Naive B cell (primary cell): Measurements from ENCODE around the gene BBS9. TPM values are rescaled to one million over a fixed set of nuclear protein-coding genes. Genes with fewer than 3 reads are reported as not detected.

Experiments used
- ATAC-seq, 2 donors: fragments of 150-1000 bp; cut with Tn5 transposase; 2 replicates each; pipeline ENCODE4 v1.10.0; 2021; ENCODE audit warnings: low read depth in 2 of 2, mild to moderate bottlenecking in 2 of 2, moderate library complexity in 2 of 2
- DNase-seq: peaks from one replicate; pipeline ENCODE4 v3.0.0; 2022
- H3K27ac Mint-ChIP-seq, 6 donors: one replicate each; pipeline ENCODE4 v1.8.0; 2020 to 2022; ENCODE audit warnings: mild to moderate bottlenecking in 6 of 6, mixed read lengths in 6 of 6, moderate library complexity in 5 of 6, inconsistent platforms in 2 of 6
- H3K27me3 Mint-ChIP-seq, 3 donors: one replicate each; pipeline ENCODE4 v1.8.0; 2021 to 2022; ENCODE audit warnings: mixed read lengths in 3 of 3, mild to moderate bottlenecking in 1 of 3
- H3K36me3 Mint-ChIP-seq, 2 donors: one replicate each; pipeline ENCODE4 v1.8.0; 2020 to 2022; ENCODE audit warnings: mixed read lengths in 2 of 2, inconsistent platforms in 1 of 2, mild to moderate bottlenecking in 1 of 2
- H3K4me1 Mint-ChIP-seq, 3 donors: one replicate each; pipeline ENCODE4 v1.8.0; 2020 to 2022; ENCODE audit warnings: mixed read lengths in 3 of 3, inconsistent platforms in 1 of 3, mild to moderate bottlenecking in 1 of 3, moderate library complexity in 1 of 3
- H3K4me3 Mint-ChIP-seq, 8 donors: one replicate each; pipeline ENCODE4 v1.8.0; 2020 to 2022; ENCODE audit warnings: mild to moderate bottlenecking in 8 of 8, mixed read lengths in 8 of 8, moderate library complexity in 8 of 8, inconsistent platforms in 2 of 8
- H3K9me3 Mint-ChIP-seq, 7 donors: one replicate each; pipeline ENCODE4 v1.8.0; 2020 to 2022; ENCODE audit warnings: mixed read lengths in 7 of 7, mild to moderate bottlenecking in 5 of 7, inconsistent platforms in 2 of 7, moderate library complexity in 1 of 7
- polyA plus RNA-seq, 6 donors: library from polyadenylated mRNA; unstranded; fragments of 300-500 nt; fragmentation: Illumina TruSeq; gene quantifications; one replicate each; pipeline ENCODE4 v1.2.3, GENCODE V29; 2021; ENCODE audit warnings: low read depth in 6 of 6

BBS9 gene
- polyA plus RNA-seq, 6 donors from 2014 or later: 10.9 to 17.0 (median 13.0) TPM

GRCh38 chr7:33558549-33559323 is 429.4 kb downstream of the BBS9 start:
- no peak for DNase-seq
- Mint-ChIP-seq H3K27me3 (no peaks in the 10 kb centered on the region), H3K9me3 (no peaks in the 10 kb centered on the region), H3K4me3 (no peak overlapping the region), H3K36me3 (peaks cover 0 to 7% of the 10 kb centered on the region in 2 donors), H3K4me1 (no peaks in the 10 kb centered on the region), H3K27ac (no peak overlapping the region)
- ATAC-seq: no peak

- Mint-ChIP-seq H3K4me1 (no peaks in the 10 kb centered on the region), H3K27me3 (no peaks in the 10 kb centered on the region), H3K4me3 (no peak overlapping the region), H3K27ac (no peak overlapping the region), H3K36me3 (peaks cover 0 to 7% of the 10 kb centered on the region in 2 donors), H3K9me3 (no peaks in the 10 kb centered on the region)
- DNase-seq: no peak
- ATAC-seq: no peak
These were observed 430.0 kb downstream of the BBS9 start for GRCh38 chr7:33559324-33559710.

GRCh38 chr7:33562996-33563395 is 433.6 kb downstream of the BBS9 start:
- Mint-ChIP-seq H3K36me3 (peaks cover 0 to 8% of the 10 kb centered on the region in 2 donors), H3K9me3 (no peaks in the 10 kb centered on the region), H3K4me1 (no peaks in the 10 kb centered on the region), H3K27ac (peak overlapping the region in 1 of 6 donors; percentile 2), H3K27me3 (no peaks in the 10 kb centered on the region), H3K4me3 (no peak overlapping the region)
- ATAC-seq (no peak), DNase-seq (no peak)

- Mint-ChIP-seq H3K36me3 (peaks cover 0 to 9% of the 10 kb centered on the region in 2 donors), H3K27ac (no peak overlapping the region), H3K4me3 (no peak overlapping the region), H3K27me3 (no peaks in the 10 kb centered on the region), H3K9me3 (peaks cover 0 to 3% (median 0%) of the 10 kb centered on the region in 7 donors), H3K4me1 (no peaks in the 10 kb centered on the region)
- no peak for ATAC-seq
- DNase-seq: no peak
These were observed 434.3 kb downstream of the BBS9 start for GRCh38 chr7:33563651-33564050.

- DNase-seq (no peak), ATAC-seq (no peak)
- no peak overlapping the region for H3K4me3 Mint-ChIP-seq
- H3K9me3 Mint-ChIP-seq: peaks cover 0 to 22% (median 7%) of the 10 kb centered on the region in 7 donors
- no peaks in the 10 kb centered on the region for H3K27me3 Mint-ChIP-seq
- peaks cover 9 to 12% of the 10 kb centered on the region in 2 donors for H3K36me3 Mint-ChIP-seq
- H3K4me1 Mint-ChIP-seq: no peaks in the 10 kb centered on the region
- H3K27ac Mint-ChIP-seq: no peak overlapping the region
These were observed 448.8 kb downstream of the BBS9 start for GRCh38 chr7:33578166-33578565.

- Mint-ChIP-seq H3K27ac (peak overlapping the region in 1 of 6 donors; percentile 50), H3K4me1 (no peaks in the 10 kb centered on the region), H3K27me3 (no peaks in the 10 kb centered on the region), H3K4me3 (no peak overlapping the region), H3K36me3 (peaks cover 9 to 12% of the 10 kb centered on the region in 2 donors), H3K9me3 (peaks cover 0 to 22% (median 7%) of the 10 kb centered on the region in 7 donors)
- ATAC-seq (no peak), DNase-seq (no peak)
These were observed 449.7 kb downstream of the BBS9 start for GRCh38 chr7:33578881-33579672.

GRCh38 chr7:33579673-33579960 is 450.3 kb downstream of the BBS9 start:
- peak overlapping the region in 1 of 6 donors; percentile 50 for H3K27ac Mint-ChIP-seq
- no peak overlapping the region for H3K4me3 Mint-ChIP-seq
- H3K4me1 Mint-ChIP-seq: no peaks in the 10 kb centered on the region
- peaks cover 9 to 12% of the 10 kb centered on the region in 2 donors for H3K36me3 Mint-ChIP-seq
- DNase-seq (no peak), ATAC-seq (no peak)
- no peaks in the 10 kb centered on the region for H3K27me3 Mint-ChIP-seq
- peaks cover 0 to 22% (median 7%) of the 10 kb centered on the region in 7 donors for H3K9me3 Mint-ChIP-seq

- Mint-ChIP-seq H3K9me3 (peaks cover 0 to 15% (median 4%) of the 10 kb centered on the region in 7 donors), H3K4me1 (no peaks in the 10 kb centered on the region), H3K27ac (no peak overlapping the region), H3K4me3 (no peak overlapping the region), H3K27me3 (no peaks in the 10 kb centered on the region), H3K36me3 (peaks cover under 1% of the 10 kb centered on the region in 2 donors)
- ATAC-seq (no peak), DNase-seq (no peak)
These were observed 451.9 kb downstream of the BBS9 start for GRCh38 chr7:33581236-33581635.

GRCh38 chr7:33582104-33582503 is 452.7 kb downstream of the BBS9 start:
- H3K27ac Mint-ChIP-seq: no peak overlapping the region
- DNase-seq: no peak
- no peaks in the 10 kb centered on the region for H3K36me3 Mint-ChIP-seq

GRCh38 chr7:33582533-33582932 is 453.2 kb downstream of the BBS9 start:
- H3K4me1 Mint-ChIP-seq: no peaks in the 10 kb centered on the region
- no peak overlapping the region for H3K4me3 Mint-ChIP-seq
- no peaks in the 10 kb centered on the region for H3K36me3 Mint-ChIP-seq
- DNase-seq (no peak), ATAC-seq (no peak)
- H3K27me3 Mint-ChIP-seq: no peaks in the 10 kb centered on the region
- peaks cover 0 to 3% (median 0%) of the 10 kb centered on the region in 7 donors for H3K9me3 Mint-ChIP-seq
- no peak overlapping the region for H3K27ac Mint-ChIP-seq

More at GRCh38 chr7:33582104-33582503, 452.7 kb downstream of the BBS9 start:
- Mint-ChIP-seq H3K9me3 (peaks cover 0 to 7% (median 1%) of the 10 kb centered on the region in 7 donors), H3K4me1 (no peaks in the 10 kb centered on the region), H3K27me3 (no peaks in the 10 kb centered on the region), H3K4me3 (no peak overlapping the region)
- no peak for ATAC-seq

- no peak overlapping the region for H3K27ac Mint-ChIP-seq
- H3K36me3 Mint-ChIP-seq: peaks cover 0 to 6% of the 10 kb centered on the region in 2 donors
- H3K4me1 Mint-ChIP-seq: peaks cover 5 to 9% (median 6%) of the 10 kb centered on the region in 3 donors
- no peak overlapping the region for H3K4me3 Mint-ChIP-seq
- H3K9me3 Mint-ChIP-seq: peaks cover 0 to 3% (median 0%) of the 10 kb centered on the region in 7 donors
- H3K27me3 Mint-ChIP-seq: no peaks in the 10 kb centered on the region
- DNase-seq (no peak), ATAC-seq (no peak)
These were observed 460.5 kb downstream of the BBS9 start for GRCh38 chr7:33589911-33590310.

- H3K4me1 Mint-ChIP-seq: peaks cover 5 to 9% (median 6%) of the 10 kb centered on the region in 3 donors
- ATAC-seq: no peak
- no peaks in the 10 kb centered on the region for H3K27me3 Mint-ChIP-seq
- DNase-seq: no peak
- peaks cover 0 to 3% (median 0%) of the 10 kb centered on the region in 7 donors for H3K9me3 Mint-ChIP-seq
- no peak overlapping the region for H3K27ac Mint-ChIP-seq
- peaks cover 0 to 6% of the 10 kb centered on the region in 2 donors for H3K36me3 Mint-ChIP-seq
- H3K4me3 Mint-ChIP-seq: no peak overlapping the region
These were observed 461.6 kb downstream of the BBS9 start for GRCh38 chr7:33590916-33591315.

- Mint-ChIP-seq H3K27ac (no peak overlapping the region), H3K36me3 (peaks cover 0 to 6% of the 10 kb centered on the region in 2 donors), H3K4me1 (peaks cover 5 to 9% (median 6%) of the 10 kb centered on the region in 3 donors), H3K27me3 (no peaks in the 10 kb centered on the region), H3K9me3 (peaks cover 0 to 3% (median 0%) of the 10 kb centered on the region in 7 donors), H3K4me3 (no peak overlapping the region)
- no peak for ATAC-seq
- no peak for DNase-seq
These were observed 462.1 kb downstream of the BBS9 start for GRCh38 chr7:33591490-33591889.

GRCh38 chr7:33592718-33593117 is 463.4 kb downstream of the BBS9 start:
- H3K9me3 Mint-ChIP-seq: peaks cover 0 to 3% (median 0%) of the 10 kb centered on the region in 7 donors
- no peak for DNase-seq
- H3K4me3 Mint-ChIP-seq: no peak overlapping the region
- no peak for ATAC-seq
- H3K27me3 Mint-ChIP-seq: no peaks in the 10 kb centered on the region
- peaks cover 0 to 6% of the 10 kb centered on the region in 2 donors for H3K36me3 Mint-ChIP-seq
- no peak overlapping the region for H3K27ac Mint-ChIP-seq
- peaks cover 5 to 9% (median 6%) of the 10 kb centered on the region in 3 donors for H3K4me1 Mint-ChIP-seq
